Measurements from ENCODE around the gene MSLN. TPM values are rescaled to one million over a fixed set of nuclear protein-coding genes. Genes with fewer than 3 reads are reported as not detected.

MSLN gene
- polyA plus RNA-seq, 1 of the 3 experiments (the other 2 are of a cell fraction) = 0.02 TPM

DNA sequence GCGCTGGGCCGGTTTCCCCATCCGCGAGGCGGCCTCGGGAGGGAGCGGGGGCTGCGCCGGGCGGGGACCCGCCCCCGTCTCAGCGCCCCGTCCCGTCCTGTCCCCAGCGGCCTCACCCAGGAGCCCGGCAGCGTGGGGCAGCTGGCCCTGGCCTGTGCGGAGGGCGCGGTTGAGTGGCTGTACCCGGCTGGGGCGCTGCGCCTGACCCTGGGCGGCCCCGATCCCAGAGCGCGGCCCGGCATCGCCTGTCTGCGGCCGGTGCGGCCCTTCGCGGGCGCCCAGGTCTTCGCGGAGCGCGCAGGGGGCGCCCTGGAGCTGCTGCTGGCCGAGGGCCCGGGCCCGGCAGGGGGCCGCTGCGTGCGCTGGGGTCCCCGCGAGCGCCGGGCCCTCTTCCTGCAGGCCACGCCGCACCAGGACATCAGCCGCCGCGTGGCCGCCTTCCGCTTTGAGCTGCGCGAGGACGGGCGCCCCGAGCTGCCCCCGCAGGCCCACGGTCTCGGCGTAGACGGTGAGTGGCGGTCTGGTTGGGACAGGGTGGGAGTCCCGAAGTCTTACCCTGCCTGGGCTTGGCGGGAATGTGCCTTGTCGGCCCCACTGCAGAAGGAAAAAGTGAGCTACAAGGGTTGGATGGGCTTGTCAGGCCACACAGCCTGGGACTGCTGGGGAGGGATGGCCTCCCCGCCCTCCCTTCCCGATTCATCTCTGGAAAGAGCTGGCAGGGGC, 44.9 kb upstream of the MSLN start:
- Histone ChIP-seq H3K4me3 (ENCODE audit: low read depth in 2 of 2, low read length in 1 of 2) (peak overlapping the region; percentile 66 to 70), H3K9me3 (no peaks in the 10 kb centered on the region), H3K9me2 (no peaks in the 10 kb centered on the region), H3K4me2 (peak overlapping the region; percentile 93), H3K27me3 (ENCODE audit: insufficient read depth) (no peaks in the 10 kb centered on the region), H3K4me1 (ENCODE audit: control insufficient read depth in 1 of 2, insufficient read depth in 2 of 2, low read depth in 1 of 2, low read length in 1 of 2) (peaks cover 18 to 47% of the 10 kb centered on the region in 2 experiments; a peak in 3 of 4 replicates), H3K36me3 (replicated peaks in 1 of 2; ENCODE audit: control insufficient read depth in 1 of 2, insufficient read depth in 2 of 2, low read length in 1 of 2) (peaks cover 0 to 4% of the 10 kb centered on the region in 2 experiments), H3K9ac (peak overlapping the region; percentile 67), H3K79me2 (ENCODE audit: insufficient read depth) (0 out of 2 replicates have a peak, but pooled peaks cover 2% of the 10 kb centered on the region), H3F3A (replicated peaks; ENCODE audit: insufficient read depth) (peaks cover 30% of the 10 kb centered on the region), H4K20me1 (ENCODE audit: insufficient read depth) (peaks cover 12% of the 10 kb centered on the region; the same call in 1 of the 2 replicates), H3K27ac (ENCODE audit: low read depth in 2 of 2, low read length in 1 of 2) (peak overlapping the region; percentile 56 to 91; a peak in 3 of 4 replicates), H2AFZ (ENCODE audit: low read depth) (no peak overlapping the region)
- 10% methylated on average over 4 of the region's 74 CpGs for WGBS (ENCODE audit: low lambda C conversion rate)
- TF ChIP-seq RCOR1 (IDR thresholded peaks at IDR 0.05; ENCODE audit: low read length) (no peak), CHD2 (IDR thresholded peaks at IDR 0.05; ENCODE audit: low read length, partially characterized antibody) (no peak), SIN3A (IDR thresholded peaks at IDR 0.05; ENCODE audit: borderline replicate concordance, low read depth, low read length) (peak; percentile 10; the same call in 1 of the 2 replicates)
- TF ChIP-seq, protein P1, sequence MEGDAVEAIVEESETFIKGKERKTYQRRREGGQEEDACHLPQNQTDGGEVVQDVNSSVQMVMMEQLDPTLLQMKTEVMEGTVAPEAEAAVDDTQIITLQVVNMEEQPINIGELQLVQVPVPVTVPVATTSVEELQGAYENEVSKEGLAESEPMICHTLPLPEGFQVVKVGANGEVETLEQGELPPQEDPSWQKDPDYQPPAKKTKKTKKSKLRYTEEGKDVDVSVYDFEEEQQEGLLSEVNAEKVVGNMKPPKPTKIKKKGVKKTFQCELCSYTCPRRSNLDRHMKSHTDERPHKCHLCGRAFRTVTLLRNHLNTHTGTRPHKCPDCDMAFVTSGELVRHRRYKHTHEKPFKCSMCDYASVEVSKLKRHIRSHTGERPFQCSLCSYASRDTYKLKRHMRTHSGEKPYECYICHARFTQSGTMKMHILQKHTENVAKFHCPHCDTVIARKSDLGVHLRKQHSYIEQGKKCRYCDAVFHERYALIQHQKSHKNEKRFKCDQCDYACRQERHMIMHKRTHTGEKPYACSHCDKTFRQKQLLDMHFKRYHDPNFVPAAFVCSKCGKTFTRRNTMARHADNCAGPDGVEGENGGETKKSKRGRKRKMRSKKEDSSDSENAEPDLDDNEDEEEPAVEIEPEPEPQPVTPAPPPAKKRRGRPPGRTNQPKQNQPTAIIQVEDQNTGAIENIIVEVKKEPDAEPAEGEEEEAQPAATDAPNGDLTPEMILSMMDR (IDR thresholded peaks at IDR 0.05) = peak; percentile 28
- peak; percentile 81 for DNase-seq
- POLR2A ChIA-PET = interaction anchor here (1.1 to 2.6 kb wide), 7 partner anchors 9 to 68 kb away, joined by 3 to 13 read pairs (median 4); partner anchors contain the start of gene CCDC78
- CTCF ChIA-PET = interaction anchor here (0.6 to 22.4 kb wide), 10 partner anchors 11 to 69 kb away, joined by 3 to 358 read pairs (median 9); partner anchors contain the start of genes ANTKMT, CCDC78, CHTF18 and CIAO3

DNA sequence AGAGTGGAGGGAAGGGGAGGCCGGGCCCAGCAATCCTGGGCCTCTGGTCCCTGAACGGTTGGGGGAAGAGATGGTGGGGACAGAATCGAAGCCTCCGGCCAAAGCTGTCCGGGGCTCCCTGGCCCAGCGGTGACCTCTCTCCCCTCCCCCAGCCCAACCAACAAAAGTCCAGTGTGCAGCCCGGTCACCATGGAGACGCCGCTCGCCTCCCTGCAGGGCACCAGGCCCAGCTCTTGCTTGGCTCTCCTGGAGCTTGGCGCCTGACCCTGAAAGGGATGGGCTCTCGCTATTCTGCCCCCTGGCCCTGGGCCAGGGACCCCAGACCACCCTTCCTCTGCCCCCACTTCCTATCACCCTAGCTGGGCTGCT, 44.4 kb upstream of the MSLN start:
- H3K79me2 ChIP-seq (ENCODE audit: insufficient read depth) = 0 out of 2 replicates have a peak, but pooled peaks cover 2% of the 10 kb centered on the region
- ChIA-PET POLR2A (interaction anchor here (0.7 to 2.6 kb wide), 8 partner anchors 9 to 68 kb away, joined by 3 to 13 read pairs (median 4); partner anchors contain the start of genes CCDC78 and CIAO3), CTCF (interaction anchor here (0.6 to 22.4 kb wide), 10 partner anchors 11 to 68 kb away, joined by 3 to 358 read pairs (median 9); partner anchors contain the start of genes ANTKMT, CCDC78, CHTF18 and CIAO3)
- WGBS (ENCODE audit: low lambda C conversion rate) = 20% methylated on average over 1 of the region's 12 CpGs
- H3K4me2 ChIP-seq = peak overlapping the region; percentile 93
- H3F3A ChIP-seq (replicated peaks; ENCODE audit: insufficient read depth) = peaks cover 28% of the 10 kb centered on the region
- H3K9me3 ChIP-seq = no peaks in the 10 kb centered on the region
- no peaks in the 10 kb centered on the region for H3K27me3 ChIP-seq (ENCODE audit: insufficient read depth)
- H3K36me3 ChIP-seq (replicated peaks in 1 of 2; ENCODE audit: control insufficient read depth in 1 of 2, insufficient read depth in 2 of 2, low read length in 1 of 2) = peaks cover 0 to 4% of the 10 kb centered on the region in 2 experiments
- peak overlapping the region; percentile 66 to 70 for H3K4me3 ChIP-seq (ENCODE audit: low read depth in 2 of 2, low read length in 1 of 2)
- peaks cover 12% of the 10 kb centered on the region; the same call in 1 of the 2 replicates for H4K20me1 ChIP-seq (ENCODE audit: insufficient read depth)
- peaks cover 13 to 43% of the 10 kb centered on the region in 2 experiments; a peak in 3 of 4 replicates for H3K4me1 ChIP-seq (ENCODE audit: control insufficient read depth in 1 of 2, insufficient read depth in 2 of 2, low read depth in 1 of 2, low read length in 1 of 2)
- peak overlapping the region; percentile 56 to 91; a peak in 3 of 4 replicates for H3K27ac ChIP-seq (ENCODE audit: low read depth in 2 of 2, low read length in 1 of 2)
- no peak for TF ChIP-seq NRF1 (IDR thresholded peaks at IDR 0.05; ENCODE audit: low read depth, low read length)
- peak; percentile 23 for TF ChIP-seq NFIC (IDR thresholded peaks at IDR 0.05; ENCODE audit: borderline replicate concordance)
- TF ChIP-seq FOXM1 (IDR thresholded peaks at IDR 0.05; ENCODE audit: low read depth) = no peak
- peak; percentile 65 for TF ChIP-seq CHD2 (IDR thresholded peaks at IDR 0.05; ENCODE audit: low read length, partially characterized antibody)
- no peak for TF ChIP-seq MEF2A (IDR thresholded peaks at IDR 0.05; ENCODE audit: borderline replicate concordance, low read depth)
- TF ChIP-seq EP300 (IDR thresholded peaks at IDR 0.05; ENCODE audit: borderline replicate concordance in 1 of 2, low read depth in 1 of 2, low read length in 1 of 2) = peak in 1 of 2 experiments; percentile 40; a peak in 2 of 4 replicates
- TF ChIP-seq POLR2AphosphoS5 (IDR thresholded peaks at IDR 0.05; ENCODE audit: low read depth, low read length) = no peak
- peak; percentile 86 for DNase-seq
- peak overlapping the region; percentile 67; the same call in 1 of the 2 replicates for H3K9ac ChIP-seq
- no peak overlapping the region for H2AFZ ChIP-seq (ENCODE audit: low read depth)
- no peaks in the 10 kb centered on the region for H3K9me2 ChIP-seq
